IgD-negative memory B cell (primary cell): Measurements from ENCODE around the gene ALDH7A1. TPM values are rescaled to one million over a fixed set of nuclear protein-coding genes. Genes with fewer than 3 reads are reported as not detected.
"Not testable (repeated sequence)": the region's sequence is repeated elsewhere in the genome, so short reads cannot be mapped to it uniquely, and the experiment has no call there.

ENCODE experiments used
- H3K27ac Mint-ChIP-seq, 3 donors: one replicate each; pipeline ENCODE4 v1.8.0; 2020 to 2022; ENCODE audit warnings: mild to moderate bottlenecking in 3 of 3, mixed read lengths in 3 of 3, moderate library complexity in 1 of 3
- H3K27me3 Mint-ChIP-seq: one replicate; pipeline ENCODE4 v1.8.0; 2021; ENCODE audit warnings: mixed read lengths
- H3K36me3 Mint-ChIP-seq: one replicate; pipeline ENCODE4 v1.8.0; 2020; ENCODE audit warnings: mild to moderate bottlenecking, mixed read lengths
- H3K4me1 Mint-ChIP-seq, 3 donors: one replicate each; pipeline ENCODE4 v1.8.0; 2020 to 2022; ENCODE audit warnings: mixed read lengths in 3 of 3, mild to moderate bottlenecking in 1 of 3
- H3K4me3 Mint-ChIP-seq, 4 donors: one replicate each; pipeline ENCODE4 v1.8.0; 2020 to 2022; ENCODE audit warnings: mild to moderate bottlenecking in 4 of 4, mixed read lengths in 4 of 4, moderate library complexity in 3 of 4
- H3K9me3 Mint-ChIP-seq, 3 donors: one replicate each; pipeline ENCODE4 v1.8.0; 2020 to 2021; ENCODE audit warnings: mixed read lengths in 3 of 3, mild to moderate bottlenecking in 1 of 3
- polyA plus RNA-seq: library from polyadenylated mRNA; unstranded; fragments of 300-500 nt; fragmentation: Illumina TruSeq; gene quantifications from one replicate; pipeline ENCODE4 v1.2.3, GENCODE V29; 2021

The ALDH7A1 gene
- polyA plus RNA-seq = 5.6 TPM

DNA sequence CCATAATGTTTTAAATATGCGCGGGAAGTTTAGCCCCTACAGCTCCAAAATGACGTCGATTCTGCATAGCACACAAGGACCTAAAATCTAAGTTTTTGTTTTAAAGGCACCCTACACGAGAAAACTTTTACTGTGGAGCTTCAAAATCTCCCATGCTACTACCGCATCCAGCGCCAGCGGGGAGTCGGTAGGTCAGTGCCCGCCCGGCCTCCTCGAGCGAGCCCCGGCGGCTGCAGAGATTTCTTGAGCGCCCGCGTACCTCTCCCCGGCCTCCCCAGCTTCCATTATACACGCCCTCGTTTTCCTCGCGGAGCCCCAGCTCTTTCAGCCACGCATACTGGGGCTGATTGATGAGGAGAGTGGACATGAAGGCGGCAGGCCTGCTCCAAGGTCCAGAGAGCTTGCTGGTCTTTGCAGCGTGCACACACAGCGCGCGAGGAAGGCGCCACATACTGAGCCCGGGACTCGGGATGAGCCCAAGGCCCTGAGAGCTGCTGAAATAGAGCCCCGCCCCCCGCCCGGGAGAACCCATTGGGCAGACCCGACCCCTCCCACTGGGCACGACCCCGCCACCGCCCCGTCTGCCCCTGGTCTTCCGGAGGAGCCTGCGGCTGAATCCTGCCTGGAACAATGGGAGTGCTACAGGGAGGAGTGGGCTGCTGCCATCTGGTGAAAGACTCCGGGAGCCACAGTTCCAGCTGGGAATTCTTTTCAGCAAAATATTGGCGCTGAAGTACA lies at the start of gene ALDH7A1:
Gene ALDH7A1, minus strand, starts transcription at position 472 of the 738 bp plus-strand sequence. Its CDS starts 21 bp downstream, at position 451.
- peak within 1 kb of the TSS in 2 of 3 donors; percentile 40 to 51 for H3K27ac Mint-ChIP-seq
- H3K27me3 Mint-ChIP-seq = peaks cover 9% of the 10 kb centered on the region
- peak within 1 kb of the TSS; percentile 84 to 94 (median 94) for H3K4me3 Mint-ChIP-seq
- H3K36me3 Mint-ChIP-seq = no peaks in the 10 kb centered on the region
- H3K4me1 Mint-ChIP-seq = peaks cover 3 to 12% (median 8%) of the 10 kb centered on the region in 3 donors
- H3K9me3 Mint-ChIP-seq = peaks cover 0 to 2% (median 0%) of the 10 kb centered on the region in 3 donors

GRCh38 chr5:126641387-126641786 lies 46.4 kb upstream of the ALDH7A1 start:
- H3K27me3 Mint-ChIP-seq = no peaks in the 10 kb centered on the region
- H3K9me3 Mint-ChIP-seq = peaks cover 4 to 9% (median 5%) of the 10 kb centered on the region in 3 donors
- H3K4me3 Mint-ChIP-seq = peak overlapping the region in 1 of 4 donors; percentile 33
- H3K36me3 Mint-ChIP-seq = peaks cover 2% of the 10 kb centered on the region
- H3K4me1 Mint-ChIP-seq = peaks cover 0 to 6% (median 0%) of the 10 kb centered on the region in 3 donors
- H3K27ac Mint-ChIP-seq = no peak overlapping the region

DNA sequence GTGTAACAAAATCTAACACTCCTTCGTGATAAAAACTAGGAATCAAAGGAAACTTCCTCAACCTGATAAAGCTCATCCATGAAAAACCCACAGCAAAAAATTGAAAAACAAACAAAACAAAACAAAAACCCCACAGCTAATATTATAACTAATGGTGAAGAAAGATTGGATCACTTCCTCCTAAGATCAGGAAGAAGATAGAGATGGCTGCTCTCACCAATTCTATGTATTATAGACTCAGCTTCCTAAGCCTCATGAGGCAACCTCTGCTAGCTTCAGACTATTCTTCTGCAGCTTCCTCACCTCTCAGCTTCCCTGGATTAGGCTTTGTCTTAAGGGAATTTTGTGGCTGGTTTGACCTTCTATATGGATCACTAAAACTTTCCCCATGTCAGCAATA lies 45.8 kb upstream of the ALDH7A1 start:
- peaks cover 4 to 9% (median 5%) of the 10 kb centered on the region in 3 donors for H3K9me3 Mint-ChIP-seq
- H3K27me3 Mint-ChIP-seq = no peaks in the 10 kb centered on the region

DNA sequence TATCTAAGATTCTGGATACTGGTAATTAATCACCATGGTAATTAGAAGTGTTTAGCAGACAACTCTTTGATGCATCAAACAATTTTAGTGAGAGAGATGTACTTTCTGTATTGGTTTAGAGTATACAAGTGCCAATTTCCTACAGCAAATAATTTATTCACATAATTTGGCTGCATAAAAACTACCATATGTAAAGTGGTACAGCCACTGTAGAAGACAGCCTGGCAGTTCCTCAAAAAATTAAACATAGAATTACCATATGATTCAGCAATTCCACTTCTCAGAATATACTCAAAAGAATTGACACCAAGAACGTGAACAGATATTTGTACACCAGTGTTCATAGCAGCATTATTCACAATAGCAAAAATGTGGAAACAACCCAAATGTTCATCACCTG lies 41.9 kb upstream of the ALDH7A1 start:
- Mint-ChIP-seq H3K9me3 (peaks cover 0 to 2% (median 0%) of the 10 kb centered on the region in 3 donors), H3K27ac (no peak overlapping the region)

More for the DNA sequence above, 45.8 kb upstream of the ALDH7A1 start:
- peaks cover 0 to 6% (median 0%) of the 10 kb centered on the region in 3 donors for H3K4me1 Mint-ChIP-seq
- peaks cover 2% of the 10 kb centered on the region for H3K36me3 Mint-ChIP-seq
- peak overlapping the region in 1 of 4 donors; percentile 33 for H3K4me3 Mint-ChIP-seq
- H3K27ac Mint-ChIP-seq = peak overlapping the region in 1 of 3 donors; percentile 62

GRCh38 chr5:126635585-126635984 lies 40.6 kb upstream of the ALDH7A1 start:
- no peaks in the 10 kb centered on the region for H3K27me3 Mint-ChIP-seq
- H3K27ac Mint-ChIP-seq = no peak overlapping the region
- peaks cover 2% of the 10 kb centered on the region for H3K36me3 Mint-ChIP-seq
- H3K4me3 Mint-ChIP-seq = no peak overlapping the region
- H3K4me1 Mint-ChIP-seq = no peaks in the 10 kb centered on the region
- peaks cover 0 to 2% (median 0%) of the 10 kb centered on the region in 3 donors for H3K9me3 Mint-ChIP-seq

More for the DNA sequence above, 41.9 kb upstream of the ALDH7A1 start:
- no peaks in the 10 kb centered on the region for H3K27me3 Mint-ChIP-seq
- no peak overlapping the region for H3K4me3 Mint-ChIP-seq
- H3K4me1 Mint-ChIP-seq = peaks cover 0 to 6% (median 0%) of the 10 kb centered on the region in 3 donors
- peaks cover 2% of the 10 kb centered on the region for H3K36me3 Mint-ChIP-seq

- Mint-ChIP-seq H3K27ac (no peak overlapping the region), H3K36me3 (peaks cover 2% of the 10 kb centered on the region), H3K9me3 (peaks cover 0 to 2% (median 0%) of the 10 kb centered on the region in 3 donors), H3K4me3 (no peak overlapping the region), H3K27me3 (no peaks in the 10 kb centered on the region), H3K4me1 (no peaks in the 10 kb centered on the region)
These were observed 38.5 kb upstream of the ALDH7A1 start for GRCh38 chr5:126633552-126633951.

GRCh38 chr5:126631920-126632319 lies 36.9 kb upstream of the ALDH7A1 start:
- no peaks in the 10 kb centered on the region for H3K27me3 Mint-ChIP-seq
- no peak overlapping the region for H3K4me3 Mint-ChIP-seq
- no peak overlapping the region for H3K27ac Mint-ChIP-seq
- no peaks in the 10 kb centered on the region for H3K9me3 Mint-ChIP-seq
- peaks cover 4% of the 10 kb centered on the region for H3K36me3 Mint-ChIP-seq
- no peaks in the 10 kb centered on the region for H3K4me1 Mint-ChIP-seq

GRCh38 chr5:126628102-126628501 lies 33.1 kb upstream of the ALDH7A1 start:
- Mint-ChIP-seq H3K4me1 (peaks cover 0 to 5% (median 0%) of the 10 kb centered on the region in 3 donors), H3K27ac (no peak overlapping the region), H3K36me3 (peaks cover 7% of the 10 kb centered on the region), H3K4me3 (no peak overlapping the region), H3K27me3 (no peaks in the 10 kb centered on the region), H3K9me3 (no peaks in the 10 kb centered on the region)

GRCh38 chr5:126624534-126624933 lies 29.5 kb upstream of the ALDH7A1 start:
- Mint-ChIP-seq H3K9me3 (no peaks in the 10 kb centered on the region), H3K27ac (no peak overlapping the region), H3K27me3 (no peaks in the 10 kb centered on the region), H3K36me3 (peaks cover 9% of the 10 kb centered on the region), H3K4me1 (peaks cover 0 to 5% (median 0%) of the 10 kb centered on the region in 3 donors), H3K4me3 (no peak overlapping the region)

DNA sequence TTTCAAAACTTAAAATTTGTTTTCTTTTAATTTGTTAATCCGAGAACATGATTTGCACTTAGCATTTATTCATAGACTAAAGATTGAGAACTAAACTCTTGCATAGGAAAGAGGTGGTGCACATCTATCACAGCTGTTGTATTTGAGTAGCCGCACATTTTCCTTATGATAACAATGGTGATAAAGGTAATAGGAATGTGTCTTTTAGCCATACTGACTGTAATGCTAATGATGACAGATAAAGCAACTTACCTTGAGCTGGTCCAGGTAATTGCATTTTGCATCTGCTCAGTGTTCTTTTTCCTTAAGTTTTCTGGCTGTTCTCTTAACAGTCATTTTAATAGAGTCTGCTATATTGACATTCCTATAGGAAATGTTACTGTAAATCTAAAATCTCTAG lies 24.8 kb upstream of the ALDH7A1 start:
- H3K4me3 Mint-ChIP-seq = no peak overlapping the region
- H3K4me1 Mint-ChIP-seq = peaks cover 5 to 13% (median 7%) of the 10 kb centered on the region in 3 donors
- no peaks in the 10 kb centered on the region for H3K9me3 Mint-ChIP-seq
- peaks cover 6% of the 10 kb centered on the region for H3K36me3 Mint-ChIP-seq
- H3K27ac Mint-ChIP-seq = no peak overlapping the region
- no peaks in the 10 kb centered on the region for H3K27me3 Mint-ChIP-seq

GRCh38 chr5:126617603-126618002 lies 22.6 kb upstream of the ALDH7A1 start:
- H3K27me3 Mint-ChIP-seq, H3K36me3 Mint-ChIP-seq, H3K27ac Mint-ChIP-seq, H3K9me3 Mint-ChIP-seq, H3K4me3 Mint-ChIP-seq: not testable (repeated sequence)
- peaks cover 14 to 18% (median 15%) of the 10 kb centered on the region in 3 donors for H3K4me1 Mint-ChIP-seq

DNA sequence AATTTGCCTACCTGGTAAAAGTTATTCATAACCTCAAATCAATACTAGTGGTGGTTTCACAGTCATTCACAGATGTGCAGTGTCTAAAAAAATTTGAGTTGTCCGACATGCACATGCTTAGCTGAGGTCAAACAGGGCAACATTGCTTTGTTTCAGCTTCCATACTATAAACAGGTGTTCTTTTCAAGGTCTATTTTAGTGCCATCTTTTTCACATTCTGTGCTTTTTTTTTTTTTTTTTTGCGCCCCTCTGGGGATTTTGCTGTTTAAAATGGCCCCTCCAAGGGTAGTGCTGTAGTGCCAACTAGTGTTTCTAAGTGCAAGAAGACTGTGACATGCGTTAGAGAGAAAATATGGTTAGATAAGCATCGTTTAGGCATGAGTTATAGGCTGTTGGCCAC lies 20.3 kb upstream of the ALDH7A1 start:
- no peak overlapping the region for H3K4me3 Mint-ChIP-seq
- peak overlapping the region in 1 of 3 donors; percentile 73 for H3K27ac Mint-ChIP-seq
- H3K4me1 Mint-ChIP-seq = peaks cover 18 to 20% (median 18%) of the 10 kb centered on the region in 3 donors
- no peaks in the 10 kb centered on the region for H3K27me3 Mint-ChIP-seq
- peaks cover 5% of the 10 kb centered on the region for H3K36me3 Mint-ChIP-seq
- H3K9me3 Mint-ChIP-seq = no peaks in the 10 kb centered on the region

DNA sequence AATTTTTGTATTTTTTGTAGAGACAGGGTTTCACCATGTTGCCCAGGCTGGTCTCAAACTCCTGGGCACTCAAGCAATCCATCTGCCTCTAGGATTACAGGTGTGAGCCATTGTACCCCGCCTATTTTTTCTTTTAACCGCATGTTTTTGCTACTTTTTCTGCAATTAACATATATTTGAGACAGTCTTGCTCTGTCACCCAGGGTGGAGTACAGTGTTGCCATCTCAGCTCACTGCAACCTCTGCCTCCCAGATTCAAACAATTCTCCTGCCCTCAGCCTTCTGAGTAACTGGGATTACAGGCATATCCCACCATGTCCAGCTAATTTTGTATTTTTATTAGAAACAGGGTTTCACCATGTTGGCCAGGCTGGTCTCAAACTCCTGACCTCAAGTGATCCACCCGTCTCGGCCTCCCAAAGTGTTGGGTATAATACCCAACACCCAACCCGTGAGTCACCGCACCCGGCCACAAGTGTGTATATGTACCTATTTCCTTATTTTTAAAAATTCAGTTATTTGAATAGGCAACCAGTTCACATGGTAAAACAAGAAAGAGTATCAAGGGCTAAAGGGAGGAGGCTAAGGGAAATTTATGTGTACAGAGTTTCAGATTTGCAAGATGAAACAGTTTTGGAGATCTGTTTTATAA lies 19.0 kb upstream of the ALDH7A1 start:
- peaks cover 20 to 22% (median 21%) of the 10 kb centered on the region in 3 donors for H3K4me1 Mint-ChIP-seq
- H3K36me3 Mint-ChIP-seq = peaks cover 5% of the 10 kb centered on the region
- no peaks in the 10 kb centered on the region for H3K9me3 Mint-ChIP-seq
- H3K27ac Mint-ChIP-seq = peak overlapping the region in 1 of 3 donors; percentile 80
- peak overlapping the region in 2 of 4 donors; percentile 8 to 58 for H3K4me3 Mint-ChIP-seq
- H3K27me3 Mint-ChIP-seq = no peaks in the 10 kb centered on the region

DNA sequence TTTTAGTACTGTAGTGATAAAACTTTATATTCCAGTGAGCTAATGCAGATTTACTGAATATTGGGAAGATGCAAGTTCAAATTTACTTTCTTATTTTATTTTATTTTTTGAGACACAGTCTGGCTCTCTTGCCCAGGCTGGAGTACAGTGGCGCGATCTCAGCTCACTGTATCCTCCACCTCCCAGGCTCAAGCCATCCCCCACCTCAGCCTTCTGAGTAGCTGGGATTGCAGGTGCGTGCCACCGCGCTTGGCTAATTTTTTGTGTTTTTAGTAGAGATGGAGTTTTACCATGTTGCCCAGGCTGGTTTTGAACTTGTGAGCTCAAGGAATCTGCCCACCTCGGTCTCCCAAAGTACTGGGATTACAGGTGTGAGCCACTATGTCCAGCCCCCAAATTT lies 15.6 kb upstream of the ALDH7A1 start:
- H3K4me3 Mint-ChIP-seq = no peak overlapping the region
- peaks cover 31 to 35% (median 33%) of the 10 kb centered on the region in 3 donors for H3K4me1 Mint-ChIP-seq
- peaks cover 8% of the 10 kb centered on the region for H3K36me3 Mint-ChIP-seq
- no peaks in the 10 kb centered on the region for H3K9me3 Mint-ChIP-seq
- H3K27ac Mint-ChIP-seq = no peak overlapping the region
- H3K27me3 Mint-ChIP-seq = no peaks in the 10 kb centered on the region

GRCh38 chr5:126610160-126610559 lies 15.1 kb upstream of the ALDH7A1 start:
- no peak overlapping the region for H3K4me3 Mint-ChIP-seq

More at GRCh38 chr5:126610160-126610559, 15.1 kb upstream of the ALDH7A1 start:
- Mint-ChIP-seq H3K27me3 (no peaks in the 10 kb centered on the region), H3K9me3 (no peaks in the 10 kb centered on the region), H3K4me1 (peaks cover 29 to 32% (median 31%) of the 10 kb centered on the region in 3 donors), H3K27ac (no peak overlapping the region), H3K36me3 (peaks cover 8% of the 10 kb centered on the region)
